SK-N-SH treated with all-trans-retinoic acid at 6 μM for 48 hours (cell line): ENCODE measurements around the gene DCLK1.

Experiments used
- ARNTL ChIP-seq: fragments of 450-650 bp; formaldehyde crosslinking; IDR thresholded peaks from 2 replicates; pipeline ENCODE4 v1.5.0; 2020; ENCODE audit warnings: low read depth, mild to moderate bottlenecking, moderate library complexity, borderline replicate concordance
- CREB5 ChIP-seq: fragments of 250-450 bp; sonication (Bioruptor Pico); IDR thresholded peaks from 2 replicates; pipeline ENCODE4 v1.5.1; 2020; ENCODE audit warnings: low read depth, mild to moderate bottlenecking, moderate library complexity
- ESRRG ChIP-seq: fragments of 250-450 bp; sonication (Bioruptor Pico); IDR thresholded peaks from 2 replicates; pipeline ENCODE4 v1.6.1; 2021; ENCODE audit warnings: mild to moderate bottlenecking
- PATZ1 ChIP-seq: fragments of 250-450 bp; sonication (Bioruptor Pico); IDR thresholded peaks from 2 replicates; pipeline ENCODE4 v1.8.0; 2020; ENCODE audit warnings: mild to moderate bottlenecking, moderate library complexity, borderline replicate concordance
- TCF4 ChIP-seq: fragments of 250-450 bp; sonication (Bioruptor Pico); IDR thresholded peaks from 2 replicates; pipeline ENCODE4 v1.8.0; 2021; ENCODE audit warnings: mild to moderate bottlenecking, moderate library complexity, borderline replicate concordance

GRCh38 chr13:35984287-35984686 lies 146.9 kb downstream of the DCLK1 start:
- TF ChIP-seq ARNTL (CRISPR knock-in tag), result no peak
- no peak for TF ChIP-seq PATZ1 (CRISPR knock-in tag)
- TF ChIP-seq CREB5, result no peak
- no peak for TF ChIP-seq TCF4 (CRISPR knock-in tag)
- no peak for TF ChIP-seq ESRRG (CRISPR knock-in tag)
